H1 (cell line): ENCODE measurements around the gene PPP1R17. TPM values are rescaled to one million over a fixed set of nuclear protein-coding genes. Genes with fewer than 3 reads are reported as not detected.

ENCODE experiments used
- CTCF ChIA-PET: fragments of 300-600 bp; sonication (Branson Sonifier 250); formaldehyde crosslinking; loops from one replicate; lab custom pipeline; 2021; ENCODE audit not compliant: partially characterized antibody; lab: Charles Lee
- POLR2A ChIA-PET: fragments of 300-600 bp; sonication (Branson Sonifier 250); formaldehyde crosslinking; loops from one replicate; lab custom pipeline; 2021; ENCODE audit warnings: inconsistent platforms; ENCODE audit not compliant: partially characterized antibody; lab: Charles Lee
- DNase-seq, 2 experiments: peaks; one replicate each; pipeline versions ENCODE4 v3.0.0 to v3.0.0-alpha.2; 2010 to 2022; ENCODE audit warnings: low spot score in 2 of 2, low read depth in 1 of 2, mixed read lengths in 1 of 2
- FAIRE-seq: peaks from 2 replicates; lab custom pipeline; 2011; peaks lifted over from hg19 to GRCh38; lab: Jason Lieb, UNC
- H2AFZ ChIP-seq: 2 replicates; pipeline ENCODE4 v1.8.1; 2012; ENCODE audit warnings: low read length, inconsistent platforms
- H2AK5ac ChIP-seq: 2 replicates; pipeline ENCODE4 v1.6.1; 2013; ENCODE audit warnings: low read depth, low read length
- H2BK120ac ChIP-seq: replicated peaks from 2 replicates; pipeline ENCODE3; 2013; ENCODE audit warnings: low read depth, low read length, inconsistent platforms
- H2BK12ac ChIP-seq: 2 replicates; pipeline ENCODE4 v1.6.1; 2013; ENCODE audit warnings: low read depth, low read length
- H2BK15ac ChIP-seq: 2 replicates; pipeline ENCODE4 v1.6.1; 2013; ENCODE audit warnings: low read length
- H2BK20ac ChIP-seq: 2 replicates; pipeline ENCODE4 v1.6.1; 2013; ENCODE audit warnings: low read length
- H2BK5ac ChIP-seq: 2 replicates; pipeline ENCODE4 v1.6.1; 2013; ENCODE audit warnings: low read depth, low read length
- H3K14ac ChIP-seq: 2 replicates; pipeline ENCODE4 v1.6.1; 2013; ENCODE audit warnings: inconsistent platforms; ENCODE audit not compliant: insufficient read length
- H3K18ac ChIP-seq: 2 replicates; pipeline ENCODE4 v1.6.1; 2013; ENCODE audit warnings: low read length; ENCODE audit errors: extremely low read depth
- H3K23ac ChIP-seq: 2 replicates; pipeline ENCODE4 v1.6.1; 2013; ENCODE audit warnings: inconsistent platforms; ENCODE audit not compliant: insufficient read length
- H3K23me2 ChIP-seq: 2 replicates; pipeline ENCODE4 v1.6.1; 2013; ENCODE audit warnings: low read depth, low read length
- H3K27ac ChIP-seq: 2 replicates; pipeline ENCODE4 v1.6.1; 2011; ENCODE audit warnings: low read depth, low read length, inconsistent platforms
- H3K27me3 ChIP-seq, 4 experiments: replicated peaks in 1 of 4; 1 replicate in 1 of 4; 2 replicates in 3 of 4; pipeline versions ENCODE4 v1.6.1 to v1.8.1; 2011 to 2013; ENCODE audit warnings: low read length in 3 of 4, mild to moderate bottlenecking in 3 of 4, inconsistent platforms in 2 of 4, mixed read lengths in 2 of 4, moderate library complexity in 1 of 4; ENCODE audit not compliant: control insufficient read depth in 3 of 4, insufficient read depth in 3 of 4; ENCODE audit errors: extremely low read depth in 1 of 4
- H3K36me3 ChIP-seq, 4 experiments: 2 replicates each; pipeline versions ENCODE4 v1.6.1 to v1.8.1; 2011 to 2013; ENCODE audit warnings: mild to moderate bottlenecking in 4 of 4, low read length in 3 of 4, moderate library complexity in 2 of 4, control low read depth in 1 of 4, inconsistent platforms in 1 of 4; ENCODE audit not compliant: insufficient read depth in 4 of 4, control insufficient read depth in 2 of 4
- H3K4ac ChIP-seq: replicated peaks from 2 replicates; pipeline ENCODE3; 2013; ENCODE audit warnings: low read length, low read depth, mixed read lengths, inconsistent platforms; ENCODE audit not compliant: insufficient read length
- H3K4me1 ChIP-seq, 4 experiments: replicated peaks in 1 of 4; 1 replicate in 1 of 4; 2 replicates in 3 of 4; pipeline versions ENCODE4 v1.6.1 to v1.8.1; 2011 to 2013; ENCODE audit warnings: low read length in 3 of 4, inconsistent platforms in 2 of 4, mixed read lengths in 1 of 4; ENCODE audit not compliant: insufficient read depth in 4 of 4, control insufficient read depth in 3 of 4
- H3K4me2 ChIP-seq, 2 experiments: 2 replicates each; pipeline versions ENCODE4 v1.6.1 to v1.8.1; 2011 to 2013; ENCODE audit warnings: low read depth in 2 of 2, low read length in 2 of 2, control low read depth in 1 of 2, inconsistent platforms in 1 of 2, mild to moderate bottlenecking in 1 of 2; ENCODE audit not compliant: insufficient read depth in 1 of 2
- H3K4me3 ChIP-seq, 4 experiments: fragments of 200-600, 300-600 bp in 1 of 4; sonication (generic), shearing (Covaris generic), sonication (Bioruptor Twin) in 1 of 4; 2 replicates each; pipeline versions ENCODE4 v1.5.1 to v1.8.1; 2011 to 2016; ENCODE audit warnings: low read length in 4 of 4, low read depth in 3 of 4, control low read depth in 2 of 4, inconsistent platforms in 2 of 4, mild to moderate bottlenecking in 2 of 4, mixed read lengths in 1 of 4, moderate library complexity in 1 of 4; ENCODE audit not compliant: insufficient read depth in 2 of 4; ENCODE audit errors: extremely low read depth in 1 of 4
- H3K56ac ChIP-seq: replicated peaks from 2 replicates; pipeline ENCODE3; 2013; ENCODE audit warnings: low read depth, mild to moderate bottlenecking, mixed read lengths, low read length, inconsistent platforms; ENCODE audit not compliant: insufficient read length
- H3K79me1 ChIP-seq: 2 replicates; pipeline ENCODE4 v1.6.1; 2013; ENCODE audit warnings: low read depth, low read length, control low read depth
- H3K79me2 ChIP-seq, 2 experiments: 2 replicates each; pipeline versions ENCODE4 v1.6.1 to v1.8.1; 2012 to 2013; ENCODE audit warnings: low read length in 2 of 2, mild to moderate bottlenecking in 2 of 2, inconsistent platforms in 1 of 2; ENCODE audit not compliant: insufficient read depth in 2 of 2, control insufficient read depth in 1 of 2
- H3K9ac ChIP-seq, 4 experiments: replicated peaks in 1 of 4; 1 replicate in 1 of 4; 2 replicates in 3 of 4; pipeline versions ENCODE4 v1.6.1 to v1.8.1; 2011 to 2013; ENCODE audit warnings: low read depth in 3 of 4, low read length in 3 of 4, control low read depth in 2 of 4, mild to moderate bottlenecking in 2 of 4, moderate library complexity in 2 of 4, inconsistent platforms in 1 of 4; ENCODE audit errors: extremely low read depth in 1 of 4
- H3K9me3 ChIP-seq, 2 experiments: 2 replicates each; pipeline versions ENCODE4 v1.6.1 to v1.8.1; 2012 to 2013; ENCODE audit warnings: mild to moderate bottlenecking in 2 of 2, moderate library complexity in 2 of 2, control low read depth in 1 of 2, inconsistent platforms in 1 of 2, low read depth in 1 of 2, low read length in 1 of 2, mixed read lengths in 1 of 2; ENCODE audit not compliant: insufficient read depth in 2 of 2
- H4K20me1 ChIP-seq, 2 experiments: replicated peaks in 1 of 2; 2 replicates each; pipeline versions ENCODE3 to v1.8.1; 2011 to 2013; ENCODE audit warnings: inconsistent platforms in 2 of 2, low read length in 2 of 2, mild to moderate bottlenecking in 1 of 2; ENCODE audit not compliant: insufficient read depth in 2 of 2, control insufficient read depth in 1 of 2
- H4K5ac ChIP-seq: 2 replicates; pipeline ENCODE4 v1.6.1; 2013; ENCODE audit warnings: low read length, low read depth, mixed read lengths, inconsistent platforms; ENCODE audit not compliant: insufficient read length
- H4K8ac ChIP-seq: 2 replicates; pipeline ENCODE4 v1.8.0; 2013; ENCODE audit warnings: mild to moderate bottlenecking, moderate library complexity, low read length, inconsistent platforms; ENCODE audit not compliant: insufficient read depth; ENCODE audit errors: extremely low read depth
- H4K91ac ChIP-seq: replicated peaks from 2 replicates; pipeline ENCODE3; 2013; ENCODE audit warnings: low read length, mixed read lengths, inconsistent platforms; ENCODE audit not compliant: insufficient read length
- EZH2 ChIP-seq: fragments of 200-600 bp; sonication (generic); IDR thresholded peaks from 2 replicates; pipeline ENCODE4 v1.7.1; 2012; ENCODE audit warnings: low read depth, mild to moderate bottlenecking, moderate library complexity, low read length, inconsistent platforms; ENCODE audit not compliant: severe bottlenecking
- JUND ChIP-seq: IDR thresholded peaks from 2 replicates; pipeline ENCODE4 v1.6.1; 2011; ENCODE audit warnings: mild to moderate bottlenecking, improper control_type of control experiment, low read length
- RAD21 ChIP-seq, 2 experiments: IDR thresholded peaks in 1 of 2; conservative IDR thresholded peaks in 1 of 2; 2 replicates each; pipeline ENCODE4 v1.6.1; 2011; ENCODE audit warnings: low read depth in 2 of 2, low read length in 2 of 2, improper control_type of control experiment in 1 of 2, inconsistent platforms in 1 of 2, mild to moderate bottlenecking in 1 of 2, moderate library complexity in 1 of 2
- RBBP5 ChIP-seq: IDR thresholded peaks from 2 replicates; pipeline ENCODE4 v1.7.1; 2012; ENCODE audit warnings: low read depth, mild to moderate bottlenecking, inconsistent platforms, low read length, moderate library complexity, borderline replicate concordance
- SP1 ChIP-seq: IDR thresholded peaks from 2 replicates; pipeline ENCODE4 v1.6.1; 2011; ENCODE audit warnings: low read depth, low read length
- TEAD4 ChIP-seq: IDR thresholded peaks from 2 replicates; pipeline ENCODE4 v1.6.1; 2012; ENCODE audit warnings: low read depth, low read length, inconsistent platforms, mixed read lengths
- WGBS, 2 experiments: shearing (Covaris generic) in 1 of 2; methylation state at CpG; one replicate each; pipeline versions ENCODE4 v1.1.6 to v1.1.7; 2013 to 2015; ENCODE audit warnings: low lambda C conversion rate in 2 of 2, mixed read lengths in 2 of 2, inconsistent platforms in 1 of 2, low coverage in 1 of 2, missing lambda C conversion rate in 1 of 2; ENCODE audit not compliant: insufficient replicate concordance in 2 of 2, insufficient coverage in 1 of 2, insufficient read length in 1 of 2; ENCODE audit errors: extremely low coverage in 1 of 2, missing lambda C conversion rate in 1 of 2; 5-methylcytosine and 5-hydroxymethylcytosine counted together
- polyA plus RNA-seq, 7 experiments: library from polyadenylated mRNA; depleted of rRNA in 3 of 7; stranded (reverse) in 5 of 7; unstranded in 2 of 7; fragments of >200 nt in 5 of 7; fragments of 200-250 nt in 2 of 7; gene quantifications; 1 replicate in 5 of 7; 2 replicates in 1 of 7; 4 replicates in 1 of 7; pipeline versions ENCODE4 v1.2.1 to v1.2.3, GENCODE V29; 2011 to 2013; ENCODE audit warnings: missing spikeins in 2 of 7, mixed read lengths in 2 of 7
- total RNA-seq: library from RNA; stranded (reverse); fragmentation: NEBNext Ultra II Directional; extraction: Animal tissue kit (Norgen Biotek cat#: 25700); gene quantifications from 2 replicates; pipeline ENCODE4 v1.2.1, GENCODE V29; 2021
- TF ChIP-seq, protein P1 (sequence below), 3 experiments: IDR thresholded peaks; 1 replicate in 2 of 3; 2 replicates in 1 of 3; pipeline versions ENCODE4 v1.5.1 to v1.6.1; 2011; ENCODE audit warnings: low read length in 3 of 3, mild to moderate bottlenecking in 3 of 3, inconsistent platforms in 2 of 3, low read depth in 1 of 3, moderate library complexity in 1 of 3; ENCODE audit not compliant: insufficient read depth in 1 of 3; ENCODE audit errors: control extremely low read depth in 1 of 3

PPP1R17 gene
- total and polyA plus RNA-seq, 2 of the 8 experiments (the other 6 are each of a cell fraction or from before 2014, with no cell fraction given) = 1.5 to 2.5 TPM

DNA sequence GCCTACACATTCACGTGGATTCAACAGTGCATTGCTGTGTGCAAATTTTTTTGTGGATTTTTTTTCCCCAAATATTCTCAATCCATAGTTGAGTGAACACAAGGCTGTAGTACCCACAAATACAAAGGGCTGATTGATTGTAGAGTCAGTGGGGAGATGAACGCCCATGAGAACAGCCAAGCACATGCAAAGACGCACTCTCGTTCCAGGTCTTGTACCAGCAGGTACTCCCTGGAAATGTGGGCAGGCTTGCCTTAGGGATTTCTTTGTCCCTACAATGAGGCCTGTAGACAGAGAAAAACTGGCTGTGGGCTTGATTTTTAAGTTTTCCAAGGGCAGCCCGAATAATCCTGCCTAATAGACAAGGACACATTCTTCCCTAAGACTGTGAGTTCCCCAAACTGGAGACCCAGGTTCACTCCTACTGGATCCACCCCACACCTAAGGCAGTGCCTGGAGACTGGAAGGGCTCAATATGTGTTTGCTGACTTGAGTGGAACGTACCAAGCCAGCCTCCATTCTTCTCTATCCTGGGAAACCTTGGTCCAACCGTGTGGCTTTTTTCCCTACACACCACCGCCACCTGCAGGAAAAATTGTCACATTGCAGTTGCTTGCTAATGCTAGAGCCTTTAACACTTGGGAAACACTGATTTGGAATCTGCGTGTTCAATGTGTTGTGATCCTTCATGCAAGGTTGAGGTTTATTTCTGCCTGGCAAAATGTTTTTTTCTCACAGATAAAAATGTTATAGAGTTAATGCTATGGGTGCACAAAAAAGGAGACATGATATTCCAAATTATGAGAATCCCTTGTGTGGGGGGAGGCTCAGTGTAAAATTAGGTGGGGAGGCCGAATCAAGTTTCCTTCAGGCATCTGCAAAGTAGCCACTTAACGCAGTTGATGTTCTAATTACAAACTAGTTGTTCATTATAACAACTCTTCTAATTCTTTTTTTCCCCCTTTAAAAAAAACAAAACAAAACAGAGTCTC lies 49.3 kb downstream of the PPP1R17 start:
- H3K18ac ChIP-seq = no peak overlapping the region; the same call in 1 of the 2 replicates
- POLR2A ChIA-PET = no interaction called here
- H3K79me1 ChIP-seq = no peaks in the 10 kb centered on the region
- no peak overlapping the region for H3K4me2 ChIP-seq
- peak overlapping the region; percentile 76; the same call in 1 of the 2 replicates for H2BK20ac ChIP-seq
- WGBS, 2 experiments = 59% methylated on average over 11 of the region's 11 CpGs; no CpG with 5 or more reads in 1 of the 2 experiments
- FAIRE-seq = peak; percentile 96
- H2AK5ac ChIP-seq = no peak overlapping the region
- no peaks in the 10 kb centered on the region; the same call in 1 of the 2 replicates for H3K23me2 ChIP-seq
- no peak overlapping the region for H3K4ac ChIP-seq
- H3K79me2 ChIP-seq = no peaks in the 10 kb centered on the region
- H3K14ac ChIP-seq = no peak overlapping the region
- no peaks in the 10 kb centered on the region for H3K9me3 ChIP-seq
- H2AFZ ChIP-seq = peak overlapping the region; percentile 83; the same call in 1 of the 2 replicates
- H4K8ac ChIP-seq = no peak overlapping the region; the same call in 1 of the 2 replicates
- DNase-seq = peak; percentile 34 to 87
- H2BK120ac ChIP-seq = no peak overlapping the region
- peak overlapping the region; percentile 45; the same call in 1 of the 2 replicates for H2BK5ac ChIP-seq
- H2BK12ac ChIP-seq = no peak overlapping the region
- H3K27ac ChIP-seq = no peak overlapping the region
- H3K56ac ChIP-seq = no peak overlapping the region
- no peak overlapping the region for H3K9ac ChIP-seq
- H4K20me1 ChIP-seq = no peaks in the 10 kb centered on the region
- no peaks in the 10 kb centered on the region for H3K36me3 ChIP-seq
- no peak overlapping the region for H3K4me3 ChIP-seq
- H2BK15ac ChIP-seq = no peak overlapping the region
- TF ChIP-seq SP1 (no peak), JUND (no peak), RAD21 (IDR thresholded peaks at IDR 0.05 in 1 of 2, conservative IDR thresholded peaks at IDR 0.05 in 1 of 2; ENCODE audit: low read depth in 2 of 2, low read length in 2 of 2) (peak; percentile 99 to 100), EZH2 (no peak), TEAD4 (peak; percentile 76), RBBP5 (no peak)
- TF ChIP-seq, protein P1, sequence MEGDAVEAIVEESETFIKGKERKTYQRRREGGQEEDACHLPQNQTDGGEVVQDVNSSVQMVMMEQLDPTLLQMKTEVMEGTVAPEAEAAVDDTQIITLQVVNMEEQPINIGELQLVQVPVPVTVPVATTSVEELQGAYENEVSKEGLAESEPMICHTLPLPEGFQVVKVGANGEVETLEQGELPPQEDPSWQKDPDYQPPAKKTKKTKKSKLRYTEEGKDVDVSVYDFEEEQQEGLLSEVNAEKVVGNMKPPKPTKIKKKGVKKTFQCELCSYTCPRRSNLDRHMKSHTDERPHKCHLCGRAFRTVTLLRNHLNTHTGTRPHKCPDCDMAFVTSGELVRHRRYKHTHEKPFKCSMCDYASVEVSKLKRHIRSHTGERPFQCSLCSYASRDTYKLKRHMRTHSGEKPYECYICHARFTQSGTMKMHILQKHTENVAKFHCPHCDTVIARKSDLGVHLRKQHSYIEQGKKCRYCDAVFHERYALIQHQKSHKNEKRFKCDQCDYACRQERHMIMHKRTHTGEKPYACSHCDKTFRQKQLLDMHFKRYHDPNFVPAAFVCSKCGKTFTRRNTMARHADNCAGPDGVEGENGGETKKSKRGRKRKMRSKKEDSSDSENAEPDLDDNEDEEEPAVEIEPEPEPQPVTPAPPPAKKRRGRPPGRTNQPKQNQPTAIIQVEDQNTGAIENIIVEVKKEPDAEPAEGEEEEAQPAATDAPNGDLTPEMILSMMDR (IDR thresholded peaks at IDR 0.05; ENCODE audit: control extremely low read depth in 1 of 3, insufficient read depth in 1 of 3, low read depth in 1 of 3, low read length in 3 of 3) = peak; percentile 58 to 92 (median 91)
- no peak overlapping the region for H4K5ac ChIP-seq
- CTCF ChIA-PET = interaction anchor here (0.8 to 3.8 kb wide), 12 partner anchors 8 to 470 kb away, joined by 3 to 19 read pairs (median 6); no protein-coding TSS in a partner anchor
- H3K4me1 ChIP-seq = peaks cover 0 to 4% (median 1%) of the 10 kb centered on the region in 4 experiments; a peak in 2 of 7 replicates
- no peaks in the 10 kb centered on the region for H3K27me3 ChIP-seq
- no peak overlapping the region for H3K23ac ChIP-seq
- H4K91ac ChIP-seq = no peak overlapping the region
